ENCODE data around the gene SENP6. TPM values are rescaled to one million over a fixed set of nuclear protein-coding genes. Genes with fewer than 3 reads are reported as not detected.
A peak's percentile ranks its signal among the peaks of the same experiment; 100 is the strongest.

Gene SENP6
- total and polyA plus RNA-seq, 4 donors: 12.2 to 42.3 (median 26.8) TPM

DNA sequence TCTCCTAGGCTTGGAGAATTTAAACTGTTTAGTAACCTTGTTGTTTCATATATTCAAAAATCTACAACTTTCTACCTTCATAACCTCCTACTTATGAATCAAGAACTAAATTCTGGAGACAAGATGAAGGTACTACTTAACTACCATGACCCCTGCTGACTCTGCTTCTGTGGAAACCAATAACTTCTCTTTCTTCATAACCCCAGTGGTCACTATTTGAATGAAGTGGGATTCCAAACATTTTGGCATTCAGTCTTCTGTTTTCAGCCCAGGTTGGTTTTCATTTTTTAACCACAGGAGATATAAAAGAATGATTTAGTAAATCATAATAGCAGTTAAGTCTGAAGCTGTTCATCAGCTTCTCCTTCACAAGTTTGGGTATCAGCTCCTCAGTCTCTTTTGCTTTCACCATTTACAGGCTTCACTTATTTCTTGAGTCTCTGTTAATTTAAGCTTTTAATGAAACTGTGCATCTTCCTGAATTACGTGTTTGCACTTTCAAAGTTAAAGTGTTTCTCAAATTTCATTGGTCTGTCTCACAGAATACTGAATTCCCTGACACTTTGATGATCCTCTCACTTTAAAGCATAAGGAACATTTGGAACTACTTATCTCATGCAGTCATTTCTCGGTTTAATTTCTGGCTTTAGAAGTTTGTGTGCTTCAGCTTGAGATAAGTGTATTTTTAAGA, 9.5 kb downstream of the SENP6 start:
- Histone ChIP-seq H3K36me3 (ENCODE audit: control insufficient read depth in 4 of 4, insufficient read depth in 3 of 4, low read depth in 1 of 4, low read length in 3 of 4) (no peaks in the 10 kb centered on the region), H3K9ac (ENCODE audit: low read depth in 1 of 2, low read length in 2 of 2) (no peak overlapping the region), H3K27me3 (ENCODE audit: control insufficient read depth in 4 of 4, insufficient read depth in 4 of 4, low read length in 3 of 4) (no peaks in the 10 kb centered on the region), H3K4me1 (ENCODE audit: control insufficient read depth in 4 of 4, insufficient read depth in 4 of 4, low read length in 3 of 4) (peaks cover 0 to 25% (median 15%) of the 10 kb centered on the region in 4 donors), H3K4me3 (ENCODE audit: low read depth in 1 of 3, low read length in 3 of 3) (no peak overlapping the region), H3K9me3 (ENCODE audit: control insufficient read depth in 4 of 4, low read length in 3 of 4) (no peaks in the 10 kb centered on the region), H3K27ac (ENCODE audit: low read depth in 1 of 2, low read length in 2 of 2) (no peak overlapping the region)
- 71% methylated on average over 2 of the region's 2 CpGs for WGBS
- no peak for DNase-seq (ENCODE audit: low spot score)
- TF ChIP-seq NR2F2 (IDR thresholded peaks at IDR 0.05) (no peak), FOXA1 (IDR thresholded peaks at IDR 0.05) (no peak), FOXA2 (IDR thresholded peaks at IDR 0.05) (no peak), RXRA (IDR thresholded peaks at IDR 0.05) (no peak), JUND (IDR thresholded peaks at IDR 0.05) (no peak), TAF1 (conservative IDR thresholded peaks at IDR 0.05) (no peak), SP1 (IDR thresholded peaks at IDR 0.05) (no peak), EGR1 (IDR thresholded peaks at IDR 0.05; ENCODE audit: low read depth in 2 of 2) (no peak), HNF4G (IDR thresholded peaks at IDR 0.05) (no peak), RAD21 (IDR thresholded peaks at IDR 0.05) (no peak), GABPA (IDR thresholded peaks at IDR 0.05 in 1 of 2, conservative IDR thresholded peaks at IDR 0.05 in 1 of 2) (no peak), HNF4A (conservative IDR thresholded peaks at IDR 0.05) (no peak)
- TF ChIP-seq, protein P1, sequence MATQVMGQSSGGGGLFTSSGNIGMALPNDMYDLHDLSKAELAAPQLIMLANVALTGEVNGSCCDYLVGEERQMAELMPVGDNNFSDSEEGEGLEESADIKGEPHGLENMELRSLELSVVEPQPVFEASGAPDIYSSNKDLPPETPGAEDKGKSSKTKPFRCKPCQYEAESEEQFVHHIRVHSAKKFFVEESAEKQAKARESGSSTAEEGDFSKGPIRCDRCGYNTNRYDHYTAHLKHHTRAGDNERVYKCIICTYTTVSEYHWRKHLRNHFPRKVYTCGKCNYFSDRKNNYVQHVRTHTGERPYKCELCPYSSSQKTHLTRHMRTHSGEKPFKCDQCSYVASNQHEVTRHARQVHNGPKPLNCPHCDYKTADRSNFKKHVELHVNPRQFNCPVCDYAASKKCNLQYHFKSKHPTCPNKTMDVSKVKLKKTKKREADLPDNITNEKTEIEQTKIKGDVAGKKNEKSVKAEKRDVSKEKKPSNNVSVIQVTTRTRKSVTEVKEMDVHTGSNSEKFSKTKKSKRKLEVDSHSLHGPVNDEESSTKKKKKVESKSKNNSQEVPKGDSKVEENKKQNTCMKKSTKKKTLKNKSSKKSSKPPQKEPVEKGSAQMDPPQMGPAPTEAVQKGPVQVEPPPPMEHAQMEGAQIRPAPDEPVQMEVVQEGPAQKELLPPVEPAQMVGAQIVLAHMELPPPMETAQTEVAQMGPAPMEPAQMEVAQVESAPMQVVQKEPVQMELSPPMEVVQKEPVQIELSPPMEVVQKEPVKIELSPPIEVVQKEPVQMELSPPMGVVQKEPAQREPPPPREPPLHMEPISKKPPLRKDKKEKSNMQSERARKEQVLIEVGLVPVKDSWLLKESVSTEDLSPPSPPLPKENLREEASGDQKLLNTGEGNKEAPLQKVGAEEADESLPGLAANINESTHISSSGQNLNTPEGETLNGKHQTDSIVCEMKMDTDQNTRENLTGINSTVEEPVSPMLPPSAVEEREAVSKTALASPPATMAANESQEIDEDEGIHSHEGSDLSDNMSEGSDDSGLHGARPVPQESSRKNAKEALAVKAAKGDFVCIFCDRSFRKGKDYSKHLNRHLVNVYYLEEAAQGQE (IDR thresholded peaks at IDR 0.05): no peak
- TF ChIP-seq, protein P2, sequence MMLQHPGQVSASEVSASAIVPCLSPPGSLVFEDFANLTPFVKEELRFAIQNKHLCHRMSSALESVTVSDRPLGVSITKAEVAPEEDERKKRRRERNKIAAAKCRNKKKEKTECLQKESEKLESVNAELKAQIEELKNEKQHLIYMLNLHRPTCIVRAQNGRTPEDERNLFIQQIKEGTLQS (IDR thresholded peaks at IDR 0.05): no peak

DNA sequence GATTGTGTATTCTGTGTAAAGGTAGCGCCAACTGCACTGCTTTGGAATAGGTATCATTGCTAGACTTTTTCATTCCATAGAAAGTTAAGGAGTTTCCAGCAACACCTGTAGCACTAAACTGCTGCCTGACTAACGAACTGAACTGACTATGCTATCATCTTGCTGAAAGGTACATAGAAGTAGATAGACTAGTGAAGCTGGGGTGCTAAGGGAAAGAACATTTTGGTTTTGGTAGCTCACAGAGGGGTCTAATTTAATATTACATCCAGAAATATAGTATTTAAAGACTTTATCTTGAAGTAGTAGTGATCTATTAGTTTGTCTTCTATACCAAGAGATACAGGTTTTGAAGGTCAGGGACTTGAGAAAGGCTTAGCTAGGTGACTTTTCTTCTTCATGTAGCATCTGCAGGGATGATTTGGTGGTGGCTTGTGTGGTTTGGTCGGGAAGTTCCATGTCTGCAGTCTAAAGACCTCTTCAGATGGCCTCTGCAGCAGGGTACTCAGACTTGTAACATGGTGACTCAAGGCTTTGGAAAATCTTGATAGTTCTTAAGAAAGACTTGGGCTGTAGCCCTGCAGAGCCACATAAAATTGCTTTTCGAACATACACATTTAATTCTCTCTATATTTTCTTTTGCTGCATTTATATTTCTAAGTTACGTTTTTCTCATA, 10.2 kb downstream of the SENP6 start:
- H3K27ac ChIP-seq (ENCODE audit: low read depth in 1 of 2, low read length in 2 of 2): no peak overlapping the region
- 90% methylated on average over 5 of the region's 5 CpGs for WGBS
- H3K4me1 ChIP-seq (ENCODE audit: control insufficient read depth in 4 of 4, insufficient read depth in 4 of 4, low read length in 3 of 4): peaks cover 0 to 25% (median 15%) of the 10 kb centered on the region in 4 donors
- TF ChIP-seq GABPA (IDR thresholded peaks at IDR 0.05 in 1 of 2, conservative IDR thresholded peaks at IDR 0.05 in 1 of 2): no peak
- no peak for TF ChIP-seq JUND (IDR thresholded peaks at IDR 0.05)
- no peak for TF ChIP-seq RXRA (IDR thresholded peaks at IDR 0.05)
- no peak for TF ChIP-seq EGR1 (IDR thresholded peaks at IDR 0.05; ENCODE audit: low read depth in 2 of 2)
- H3K36me3 ChIP-seq (ENCODE audit: control insufficient read depth in 4 of 4, insufficient read depth in 3 of 4, low read depth in 1 of 4, low read length in 3 of 4): no peaks in the 10 kb centered on the region
- H3K27me3 ChIP-seq (ENCODE audit: control insufficient read depth in 4 of 4, insufficient read depth in 4 of 4, low read length in 3 of 4): no peaks in the 10 kb centered on the region
- no peak overlapping the region for H3K9ac ChIP-seq (ENCODE audit: low read depth in 1 of 2, low read length in 2 of 2)
- H3K4me3 ChIP-seq (ENCODE audit: low read depth in 1 of 3, low read length in 3 of 3): no peak overlapping the region
- DNase-seq (ENCODE audit: low spot score): no peak
- H3K9me3 ChIP-seq (ENCODE audit: control insufficient read depth in 4 of 4, low read length in 3 of 4): no peaks in the 10 kb centered on the region

DNA sequence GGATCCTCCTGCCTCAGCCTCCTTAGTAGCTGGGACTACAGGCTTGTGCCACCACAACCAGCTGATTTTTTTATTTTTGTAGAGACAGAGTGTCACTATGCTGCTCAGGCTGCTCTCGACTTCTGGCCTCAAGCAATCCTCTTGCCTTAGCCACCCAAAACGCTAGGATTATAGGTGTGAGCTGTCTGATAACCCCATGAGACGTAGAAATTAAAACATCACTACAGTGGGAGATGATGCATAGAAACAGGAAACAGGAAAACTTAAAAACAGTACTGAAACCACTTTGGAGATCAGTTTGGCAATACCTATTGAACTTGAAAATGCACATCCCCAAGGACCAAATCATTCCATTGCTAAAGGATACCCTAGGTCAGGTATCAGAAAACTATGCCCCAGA, 10.8 kb downstream of the SENP6 start:
- no peak for DNase-seq (ENCODE audit: low spot score)
- WGBS: 80% methylated on average over 3 of the region's 3 CpGs
- TF ChIP-seq EGR1 (IDR thresholded peaks at IDR 0.05; ENCODE audit: low read depth in 2 of 2): no peak
- H3K9ac ChIP-seq (ENCODE audit: low read depth in 1 of 2, low read length in 2 of 2): no peak overlapping the region
- H3K27me3 ChIP-seq (ENCODE audit: control insufficient read depth in 4 of 4, insufficient read depth in 4 of 4, low read length in 3 of 4): no peaks in the 10 kb centered on the region
- no peaks in the 10 kb centered on the region for H3K9me3 ChIP-seq (ENCODE audit: control insufficient read depth in 4 of 4, low read length in 3 of 4)
- H3K4me1 ChIP-seq (ENCODE audit: control insufficient read depth in 4 of 4, insufficient read depth in 4 of 4, low read length in 3 of 4): peaks cover 0 to 25% (median 15%) of the 10 kb centered on the region in 4 donors
- H3K36me3 ChIP-seq (ENCODE audit: control insufficient read depth in 4 of 4, insufficient read depth in 3 of 4, low read depth in 1 of 4, low read length in 3 of 4): no peaks in the 10 kb centered on the region
- H3K27ac ChIP-seq (ENCODE audit: low read depth in 1 of 2, low read length in 2 of 2): peak overlapping the region in 1 of 2 donors; percentile 20
- no peak overlapping the region for H3K4me3 ChIP-seq (ENCODE audit: low read depth in 1 of 3, low read length in 3 of 3)

All from liver (tissue), 9 donors.